Ascending aorta (tissue), 2 donors: ENCODE data around the gene ZNF853. TPM values are rescaled to one million over a fixed set of nuclear protein-coding genes. Genes with fewer than 3 reads are reported as not detected.

Experiments
- DNase-seq, 2 donors: peaks; one replicate each; pipeline ENCODE4 v3.0.0-alpha.2; 2019; ENCODE audit warnings: low spot score in 2 of 2
- H3K27ac ChIP-seq, 2 donors: fragments of 200-600 bp; sonication (generic); one replicate each; pipeline ENCODE4 v1.5.1; 2016 to 2017; ENCODE audit warnings: mild to moderate bottlenecking in 1 of 2
- H3K27me3 ChIP-seq: fragments of 200-600 bp; sonication (generic); one replicate; pipeline ENCODE4 v1.5.1; 2017
- H3K36me3 ChIP-seq, 2 donors: fragments of 200-600 bp; sonication (generic); one replicate each; pipeline ENCODE4 v1.5.1; 2016
- H3K4me1 ChIP-seq, 2 donors: fragments of 200-600 bp; sonication (generic); one replicate each; pipeline ENCODE4 v1.5.1; 2016 to 2017; ENCODE audit warnings: mild to moderate bottlenecking in 1 of 2
- H3K4me3 ChIP-seq, 2 donors: fragments of 200-600 bp; sonication (generic); one replicate each; pipeline ENCODE4 v1.5.1; 2016 to 2017; ENCODE audit warnings: mild to moderate bottlenecking in 1 of 2
- H3K9me3 ChIP-seq, 2 donors: fragments of 200-600 bp; sonication (generic); one replicate each; pipeline ENCODE4 v1.5.1; 2016
- intact Hi-C: fragments of 100-400 bp; cut with DNase I; formaldehyde crosslinking; loops from one replicate; pipeline ENCODE4 v1.15.1; 2023
- total RNA-seq: library from RNA; depleted of rRNA; stranded (reverse); fragments of >200 nt; gene quantifications from one replicate; pipeline ENCODE4 v1.1.0, GENCODE V29; 2016
- TF ChIP-seq, protein P1 (sequence below), 3 experiments: fragments of 200-600 bp in 2 of 3; fragments of 450-650 bp in 1 of 3; sonication (generic) in 2 of 3; IDR thresholded peaks; one replicate each; pipeline ENCODE4 v1.5.1; 2016 to 2019; ENCODE audit warnings: antibody characterized with exemption in 3 of 3, mild to moderate bottlenecking in 1 of 3, moderate library complexity in 1 of 3

Gene ZNF853
- total RNA-seq, 1 donor from 2014 or later: 12.2 TPM

DNA sequence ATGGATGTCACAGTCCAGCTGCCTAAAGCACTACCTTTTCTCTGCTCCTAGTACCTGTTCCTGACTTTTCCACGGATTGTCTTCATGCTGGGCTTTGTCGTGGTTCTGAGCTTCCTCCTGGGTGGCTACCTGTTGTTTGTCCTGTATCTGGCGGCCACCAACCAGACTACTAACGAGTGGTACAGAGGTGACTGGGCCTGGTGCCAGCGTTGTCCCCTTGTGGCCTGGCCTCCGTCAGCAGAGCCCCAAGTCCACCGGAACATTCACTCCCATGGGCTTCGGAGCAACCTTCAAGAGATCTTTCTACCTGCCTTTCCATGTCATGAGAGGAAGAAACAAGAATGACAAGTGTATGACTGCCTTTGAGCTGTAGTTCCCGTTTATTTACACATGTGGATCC, 26.8 kb upstream of the ZNF853 start:
- Histone ChIP-seq H3K36me3 (peaks cover 39 to 44% of the 10 kb centered on the region in 2 donors), H3K9me3 (no peaks in the 10 kb centered on the region)

DNA sequence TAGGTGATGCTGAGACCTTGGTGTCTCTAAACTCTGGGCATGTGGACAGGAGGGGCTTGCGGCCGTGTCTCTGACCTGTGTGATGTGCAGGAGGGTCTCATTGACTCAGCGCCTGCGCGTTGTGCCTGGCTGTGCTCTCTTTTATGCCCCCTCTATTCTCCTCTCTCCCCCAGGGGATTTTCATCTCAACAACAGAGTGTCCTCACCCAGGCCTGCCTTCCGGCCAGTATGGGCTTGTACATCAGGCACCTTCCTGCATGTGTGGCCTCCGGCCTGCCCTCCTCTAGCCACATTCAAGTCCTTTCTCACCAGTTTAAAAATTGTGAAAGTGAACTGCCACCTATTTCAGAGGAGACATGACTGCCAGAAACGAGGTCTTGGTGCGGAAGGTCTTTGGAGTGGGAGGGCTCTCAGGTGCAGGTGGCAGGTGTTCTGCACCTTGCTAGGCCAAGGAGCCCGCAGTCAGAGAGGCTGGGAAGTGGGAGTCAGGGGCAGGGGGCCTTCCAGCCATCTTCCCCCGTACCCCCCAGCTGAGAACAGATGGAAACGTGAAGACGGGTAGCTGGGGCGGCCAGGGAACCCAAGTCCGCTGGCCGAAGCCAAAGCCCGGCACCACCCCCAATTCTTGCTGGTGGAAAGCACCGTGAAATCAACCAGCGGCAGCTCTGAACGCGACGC, 26.1 kb upstream of the ZNF853 start:
- Histone ChIP-seq H3K27ac (peak overlapping the region; percentile 61 to 62), H3K4me1 (peaks cover 7 to 11% of the 10 kb centered on the region in 2 donors), H3K36me3 (peaks cover 41 to 46% of the 10 kb centered on the region in 2 donors), H3K27me3 (no peaks in the 10 kb centered on the region), H3K4me3 (peak overlapping the region; percentile 83 to 88), H3K9me3 (no peaks in the 10 kb centered on the region)
- intact Hi-C loops: loop anchor here (2.0 kb wide), 1 partner anchor 50 kb away; no protein-coding TSS in a partner anchor
- TF ChIP-seq, protein P1, sequence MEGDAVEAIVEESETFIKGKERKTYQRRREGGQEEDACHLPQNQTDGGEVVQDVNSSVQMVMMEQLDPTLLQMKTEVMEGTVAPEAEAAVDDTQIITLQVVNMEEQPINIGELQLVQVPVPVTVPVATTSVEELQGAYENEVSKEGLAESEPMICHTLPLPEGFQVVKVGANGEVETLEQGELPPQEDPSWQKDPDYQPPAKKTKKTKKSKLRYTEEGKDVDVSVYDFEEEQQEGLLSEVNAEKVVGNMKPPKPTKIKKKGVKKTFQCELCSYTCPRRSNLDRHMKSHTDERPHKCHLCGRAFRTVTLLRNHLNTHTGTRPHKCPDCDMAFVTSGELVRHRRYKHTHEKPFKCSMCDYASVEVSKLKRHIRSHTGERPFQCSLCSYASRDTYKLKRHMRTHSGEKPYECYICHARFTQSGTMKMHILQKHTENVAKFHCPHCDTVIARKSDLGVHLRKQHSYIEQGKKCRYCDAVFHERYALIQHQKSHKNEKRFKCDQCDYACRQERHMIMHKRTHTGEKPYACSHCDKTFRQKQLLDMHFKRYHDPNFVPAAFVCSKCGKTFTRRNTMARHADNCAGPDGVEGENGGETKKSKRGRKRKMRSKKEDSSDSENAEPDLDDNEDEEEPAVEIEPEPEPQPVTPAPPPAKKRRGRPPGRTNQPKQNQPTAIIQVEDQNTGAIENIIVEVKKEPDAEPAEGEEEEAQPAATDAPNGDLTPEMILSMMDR (IDR thresholded peaks at IDR 0.05): no peak
- no peak for DNase-seq

More for the DNA sequence above, 26.8 kb upstream of the ZNF853 start:
- Histone ChIP-seq H3K4me1 (peaks cover 7 to 11% of the 10 kb centered on the region in 2 donors), H3K27ac (no peak overlapping the region), H3K27me3 (no peaks in the 10 kb centered on the region), H3K4me3 (no peak overlapping the region)
- intact Hi-C loops: loop anchor here (2.0 kb wide), 1 partner anchor 50 kb away; no protein-coding TSS in a partner anchor
- TF ChIP-seq, protein P1 (IDR thresholded peaks at IDR 0.05): no peak
- DNase-seq: no peak

DNA sequence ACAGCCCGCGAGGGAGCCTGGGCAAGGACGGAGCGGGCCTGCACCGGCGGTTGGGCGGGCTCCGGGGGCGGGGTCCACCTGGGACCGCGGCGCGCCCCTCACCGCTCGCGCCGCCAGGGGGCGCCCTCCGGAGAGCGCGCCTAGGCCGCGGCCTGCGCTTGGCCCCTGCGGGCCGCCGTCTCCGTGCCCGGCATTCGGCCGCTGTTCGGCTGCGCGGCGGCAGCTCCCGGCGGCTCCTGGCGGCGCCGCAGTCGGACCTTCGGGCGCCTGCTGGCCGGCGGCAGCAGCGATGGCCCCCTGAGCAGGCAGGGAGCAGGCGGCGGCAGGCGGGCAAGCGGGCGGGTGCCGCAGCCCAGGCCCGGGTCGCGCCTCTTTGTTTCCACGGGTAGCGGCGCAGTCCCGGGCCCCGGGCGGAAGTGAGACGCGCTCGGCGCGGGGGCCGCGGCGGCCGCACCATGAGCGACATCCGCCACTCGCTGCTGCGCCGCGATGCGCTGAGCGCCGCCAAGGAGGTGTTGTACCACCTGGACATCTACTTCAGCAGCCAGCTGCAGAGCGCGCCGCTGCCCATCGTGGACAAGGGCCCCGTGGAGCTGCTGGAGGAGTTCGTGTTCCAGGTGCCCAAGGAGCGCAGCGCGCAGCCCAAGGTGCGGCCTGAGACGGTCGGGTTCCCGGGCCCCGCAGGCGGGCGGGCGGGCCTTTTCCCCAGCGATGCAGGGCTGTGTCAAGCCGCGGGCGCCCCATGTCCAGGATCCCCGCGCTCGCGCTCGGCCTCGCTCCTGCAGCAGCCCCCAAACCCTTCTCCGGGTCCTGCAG, 25.4 kb upstream of the ZNF853 start, which contains the start of gene INTS15:
Gene INTS15, plus strand, starts transcription at position 193 of the 816 bp plus-strand sequence. Its CDS starts 263 bp downstream, at position 456.
- intact Hi-C loops: loop anchor here (2.0 kb wide), 1 partner anchor 49 kb away; no protein-coding TSS in a partner anchor
- H3K36me3 ChIP-seq: peaks cover 41 to 48% of the 10 kb centered on the region in 2 donors

DNA sequence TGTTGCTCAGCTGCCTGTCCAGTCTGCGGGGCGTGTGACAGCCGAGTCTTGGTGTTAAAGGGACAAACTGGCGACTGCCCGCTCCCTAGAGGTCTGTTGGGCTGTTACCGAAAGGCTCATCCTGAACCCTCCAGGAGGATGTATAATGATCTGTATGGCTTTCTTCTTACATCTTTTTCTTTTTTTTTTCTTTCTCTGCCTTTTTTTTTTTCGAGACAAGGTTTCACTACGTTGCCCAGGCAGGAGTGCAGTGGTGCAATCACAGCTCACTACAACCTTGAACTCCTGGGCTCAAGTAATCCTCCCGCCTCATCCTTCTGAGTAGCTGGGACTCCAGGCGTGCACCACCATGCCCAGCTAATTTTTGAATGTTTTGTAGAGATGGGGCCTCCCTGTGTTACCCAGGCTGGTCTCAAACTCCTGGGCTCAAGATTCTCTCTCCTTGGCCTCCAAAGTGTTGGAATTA, 24.7 kb upstream of the ZNF853 start:
- no peak for DNase-seq
- Histone ChIP-seq H3K27me3 (no peaks in the 10 kb centered on the region), H3K4me1 (peaks cover 7 to 11% of the 10 kb centered on the region in 2 donors), H3K9me3 (no peaks in the 10 kb centered on the region), H3K36me3 (peaks cover 41 to 48% of the 10 kb centered on the region in 2 donors), H3K4me3 (peak overlapping the region; percentile 83 to 88), H3K27ac (peak overlapping the region; percentile 64 to 86)
- TF ChIP-seq, protein P1 (IDR thresholded peaks at IDR 0.05): no peak
- intact Hi-C loops: no loop called here

More for the DNA sequence above, 25.4 kb upstream of the ZNF853 start, which contains the start of gene INTS15:
- H3K9me3 ChIP-seq: no peaks in the 10 kb centered on the region
- H3K4me1 ChIP-seq: peaks cover 7 to 11% of the 10 kb centered on the region in 2 donors
- peak; percentile 11 to 82 for DNase-seq
- peak within 1 kb of the TSS; percentile 64 to 86 for H3K27ac ChIP-seq
- TF ChIP-seq, protein P1 (IDR thresholded peaks at IDR 0.05): peak in 2 of 3 experiments; percentile 41 to 98
- H3K4me3 ChIP-seq: peak within 1 kb of the TSS; percentile 83 to 88
- H3K27me3 ChIP-seq: no peaks in the 10 kb centered on the region

DNA sequence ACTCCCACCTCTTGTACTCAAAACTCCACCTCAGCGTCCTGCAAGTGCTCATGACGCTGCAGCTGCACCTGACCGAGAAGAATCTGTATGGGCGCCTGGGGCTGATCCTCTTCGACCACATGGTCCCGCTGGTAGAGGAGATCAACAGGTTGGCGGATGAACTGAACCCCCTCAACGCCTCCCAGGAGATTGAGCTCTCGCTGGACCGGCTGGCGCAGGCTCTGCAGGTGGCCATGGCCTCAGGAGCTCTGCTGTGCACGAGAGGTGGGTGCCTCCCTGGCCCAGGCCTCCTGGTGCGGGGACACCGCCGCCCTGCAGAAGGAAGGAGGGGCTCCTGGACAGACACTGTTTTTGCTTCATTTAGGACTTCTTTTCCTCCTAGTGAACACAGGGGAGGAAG, 15.3 kb upstream of the ZNF853 start:
- peaks cover 82 to 97% of the 10 kb centered on the region in 2 donors for H3K36me3 ChIP-seq
- H3K27ac ChIP-seq: no peak overlapping the region
- TF ChIP-seq, protein P1 (IDR thresholded peaks at IDR 0.05): no peak
- DNase-seq: no peak
- H3K4me3 ChIP-seq: no peak overlapping the region
- no peaks in the 10 kb centered on the region for H3K27me3 ChIP-seq
- H3K9me3 ChIP-seq: no peaks in the 10 kb centered on the region
- intact Hi-C loops: no loop called here
- no peaks in the 10 kb centered on the region for H3K4me1 ChIP-seq
